Ovary (tissue), 3 donors: ENCODE measurements around the gene ABLIM1.

Source experiments
- CTCF ChIP-seq, 3 donors: fragments of 450-650 bp in 2 of 3; fragments of 200-600 bp in 1 of 3; IDR thresholded peaks; one replicate each; pipeline versions ENCODE4 v1.5.1 to v1.8.0; 2016 to 2022; ENCODE audit warnings: antibody characterized with exemption in 3 of 3, mild to moderate bottlenecking in 1 of 3
- EP300 ChIP-seq: sonication (generic); formaldehyde crosslinking; IDR thresholded peaks from one replicate; pipeline ENCODE4 v1.6.1; 2017; ENCODE audit warnings: antibody characterized with exemption
- donor health status: DM: no; HTN: no; CAD: no.

DNA sequence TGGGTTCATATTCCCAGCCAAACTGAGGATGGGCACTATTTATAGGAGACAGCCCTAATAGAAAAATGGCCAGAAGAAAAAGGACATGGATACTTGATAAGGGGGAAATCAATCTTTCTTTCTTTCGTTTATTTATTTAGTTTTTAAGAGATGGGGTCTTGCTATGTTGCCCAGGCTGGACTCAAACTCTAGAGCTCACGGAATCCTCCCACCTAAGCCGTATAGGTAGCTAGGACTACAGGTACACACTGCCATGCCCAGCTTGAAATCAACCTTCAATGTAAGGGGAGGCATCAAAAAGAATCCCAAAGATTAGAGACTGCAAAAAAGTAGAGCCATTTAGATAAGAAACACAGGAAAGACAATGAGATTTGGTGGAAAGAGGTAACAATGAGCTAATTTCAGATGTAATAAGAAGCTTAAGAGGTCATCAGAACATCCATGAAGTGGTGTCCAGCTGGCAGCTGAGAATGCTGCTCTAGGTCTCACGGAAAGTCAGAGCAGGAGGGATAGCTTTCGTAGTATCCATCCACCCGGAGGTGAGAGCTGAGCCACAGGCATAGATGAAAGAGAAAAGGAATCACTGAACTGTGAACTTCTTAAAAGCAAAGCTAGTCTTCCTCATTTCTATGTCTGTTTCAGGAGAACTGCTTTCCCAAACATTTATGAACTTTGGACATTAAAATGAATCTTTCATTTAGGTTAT, 10.5 kb upstream of the ABLIM1 start:
- TF ChIP-seq CTCF (IDR thresholded peaks at IDR 0.05): no peak
- TF ChIP-seq EP300: no peak
